NCI-H526 treated with DMSO at 0.1 percent for 48 hours (cell line): Measurements from ENCODE around the gene CDH4.
"Not testable (repeated sequence)": the region's sequence is repeated elsewhere in the genome, so short reads cannot be mapped to it uniquely, and the experiment has no call there.

Source experiments
- DNase-seq: peaks from one replicate; lab custom pipeline; 2025; lab: John Stamatoyannopoulos, UW

The CDH4 gene

GRCh38 chr20:61419010-61419409 is 166.9 kb downstream of the CDH4 start:
- no peak for DNase-seq

- no peak for DNase-seq
These were observed 167.4 kb downstream of the CDH4 start for GRCh38 chr20:61419501-61419900.

GRCh38 chr20:61420056-61420455 is 168.0 kb downstream of the CDH4 start:
- DNase-seq = no peak

GRCh38 chr20:61420781-61421180 is 168.7 kb downstream of the CDH4 start:
- no peak for DNase-seq

- DNase-seq = no peak
These were observed 170.8 kb downstream of the CDH4 start for GRCh38 chr20:61422636-61423425.

GRCh38 chr20:61424011-61424627 is 172.1 kb downstream of the CDH4 start:
- no peak for DNase-seq

GRCh38 chr20:61424628-61425420 is 172.8 kb downstream of the CDH4 start:
- no peak for DNase-seq

- DNase-seq = not testable (repeated sequence)
These were observed 173.5 kb downstream of the CDH4 start for GRCh38 chr20:61425541-61425991.

- DNase-seq = no peak
These were observed 174.3 kb downstream of the CDH4 start for GRCh38 chr20:61426352-61426751.

GRCh38 chr20:61429458-61430227 is 177.6 kb downstream of the CDH4 start:
- DNase-seq = no peak

- DNase-seq = no peak
These were observed 178.2 kb downstream of the CDH4 start for GRCh38 chr20:61430228-61430624.

GRCh38 chr20:61433176-61433575 is 181.1 kb downstream of the CDH4 start:
- no peak for DNase-seq

- no peak for DNase-seq
These were observed 181.8 kb downstream of the CDH4 start for GRCh38 chr20:61433816-61434215.

GRCh38 chr20:61434341-61434781 is 182.3 kb downstream of the CDH4 start:
- DNase-seq = no peak

- no peak for DNase-seq
These were observed 183.2 kb downstream of the CDH4 start for GRCh38 chr20:61435184-61435822.

GRCh38 chr20:61435823-61436220 is 183.8 kb downstream of the CDH4 start:
- DNase-seq = no peak

- no peak for DNase-seq
These were observed 184.2 kb downstream of the CDH4 start for GRCh38 chr20:61436283-61436666.

GRCh38 chr20:61436667-61437279 is 184.7 kb downstream of the CDH4 start:
- DNase-seq = no peak

- no peak for DNase-seq
These were observed 185.5 kb downstream of the CDH4 start for GRCh38 chr20:61437280-61438206.

- no peak for DNase-seq
These were observed 186.2 kb downstream of the CDH4 start for GRCh38 chr20:61438285-61438684.
